HG03064 (cell line): ENCODE data around the gene COL5A1.

ENCODE experiments used
- ATAC-seq: cut with Tn5 transposase; IDR thresholded peaks from one replicate; pipeline ENCODE4 v1.9.1; 2021; ENCODE audit warnings: low read depth; ENCODE audit not compliant: unreplicated experiment

COL5A1 gene

GRCh38 chr9:134722120-134722701 lies 80.6 kb downstream of the COL5A1 start:
- no peak for ATAC-seq

- no peak for ATAC-seq
These were observed 81.4 kb downstream of the COL5A1 start for GRCh38 chr9:134723037-134723436.

GRCh38 chr9:134723491-134724190 lies 82.0 kb downstream of the COL5A1 start:
- no peak for ATAC-seq

- ATAC-seq, result no peak
These were observed 82.8 kb downstream of the COL5A1 start for GRCh38 chr9:134724202-134724911.

- no peak for ATAC-seq
These were observed 83.5 kb downstream of the COL5A1 start for GRCh38 chr9:134724912-134725604.

GRCh38 chr9:134725605-134725940 lies 84.0 kb downstream of the COL5A1 start:
- no peak for ATAC-seq

GRCh38 chr9:134726026-134726721 lies 84.6 kb downstream of the COL5A1 start:
- no peak for ATAC-seq

- ATAC-seq, result no peak
These were observed 85.1 kb downstream of the COL5A1 start for GRCh38 chr9:134726722-134727034.

GRCh38 chr9:134728021-134728795 lies 86.6 kb downstream of the COL5A1 start:
- ATAC-seq, result no peak

GRCh38 chr9:134728801-134729495 lies 87.3 kb downstream of the COL5A1 start:
- no peak for ATAC-seq

GRCh38 chr9:134730011-134730760 lies 88.6 kb downstream of the COL5A1 start:
- no peak for ATAC-seq

- no peak for ATAC-seq
These were observed 89.3 kb downstream of the COL5A1 start for GRCh38 chr9:134730761-134731496.

- ATAC-seq, result no peak
These were observed 90.1 kb downstream of the COL5A1 start for GRCh38 chr9:134731497-134732391.

- no peak for ATAC-seq
These were observed 90.9 kb downstream of the COL5A1 start for GRCh38 chr9:134732392-134733110.

- no peak for ATAC-seq
These were observed 92.1 kb downstream of the COL5A1 start for GRCh38 chr9:134733480-134734232.

- no peak for ATAC-seq
These were observed 92.7 kb downstream of the COL5A1 start for GRCh38 chr9:134734270-134734669.
